Stimulated activated CD8-positive, alpha-beta memory T cell treated with anti-CD3 and anti-CD28 coated beads, Interleukin-2, amount 100 ng/mL, for 48 hours (primary cell): ENCODE data around the gene ADORA1.

Experiments used
- DNase-seq, 2 donors: peaks; one replicate each; pipeline ENCODE4 v3.0.0-alpha.2; 2020; ENCODE audit warnings: low read depth in 2 of 2

The ADORA1 gene

DNA sequence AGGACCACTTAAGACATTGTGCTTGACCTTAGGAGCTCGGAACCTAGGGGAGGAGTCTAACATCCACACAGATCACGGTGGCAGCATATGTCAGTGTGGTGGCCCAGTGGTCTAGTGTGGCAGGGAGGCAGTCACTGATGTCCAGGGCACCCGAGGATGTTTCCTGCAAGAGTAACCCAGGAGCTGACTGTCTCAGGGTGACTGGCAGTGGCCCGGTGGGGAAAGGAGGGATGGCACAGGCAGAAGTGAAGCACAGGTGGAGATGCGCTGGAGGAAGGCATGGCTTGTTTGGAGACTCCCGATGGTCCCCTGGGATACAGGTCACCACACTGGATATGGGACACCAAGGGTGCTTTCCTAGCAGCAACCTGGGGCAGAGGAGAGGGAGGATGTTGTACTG lies 85.6 kb downstream of the ADORA1 start:
- DNase-seq: no peak

DNA sequence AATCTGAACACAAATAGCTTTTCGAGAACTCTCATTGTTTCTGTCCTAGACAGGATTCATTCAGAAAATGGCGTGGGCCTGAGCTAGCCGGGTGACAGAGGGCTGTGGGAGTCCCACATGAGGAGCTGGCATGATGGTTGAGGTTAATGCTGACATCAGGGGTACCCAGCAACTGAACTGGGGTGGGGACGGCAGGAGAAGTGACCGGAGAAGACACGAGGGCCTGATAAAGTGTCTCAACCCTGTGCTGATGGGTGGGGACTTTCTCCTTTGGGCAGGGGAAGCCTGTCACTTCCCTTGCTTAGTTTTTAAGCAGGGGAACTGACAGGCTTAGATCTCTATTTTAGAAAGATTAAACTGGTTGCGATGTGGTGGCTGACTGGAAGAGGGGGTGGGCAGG lies 87.3 kb downstream of the ADORA1 start:
- DNase-seq: no peak

DNA sequence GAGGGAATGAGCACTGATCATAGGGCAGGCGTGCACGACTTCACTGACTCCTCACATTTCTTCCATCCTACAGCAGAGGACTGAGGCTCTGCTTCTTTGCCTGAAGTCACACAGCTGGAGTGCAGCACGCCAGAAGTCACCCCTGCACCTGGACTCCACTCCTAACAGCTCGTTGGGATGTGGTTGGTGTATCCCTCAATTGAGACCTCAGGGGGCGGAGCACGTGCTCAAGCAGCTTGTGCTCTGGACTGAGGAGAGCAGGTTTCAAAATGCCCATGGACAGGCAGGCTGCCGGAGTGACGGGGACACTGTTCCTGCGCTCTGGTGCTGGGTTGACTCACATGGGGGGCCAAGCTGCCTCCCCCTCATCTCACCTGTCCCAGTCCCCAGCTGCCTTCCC lies 88.0 kb downstream of the ADORA1 start:
- DNase-seq: no peak

DNA sequence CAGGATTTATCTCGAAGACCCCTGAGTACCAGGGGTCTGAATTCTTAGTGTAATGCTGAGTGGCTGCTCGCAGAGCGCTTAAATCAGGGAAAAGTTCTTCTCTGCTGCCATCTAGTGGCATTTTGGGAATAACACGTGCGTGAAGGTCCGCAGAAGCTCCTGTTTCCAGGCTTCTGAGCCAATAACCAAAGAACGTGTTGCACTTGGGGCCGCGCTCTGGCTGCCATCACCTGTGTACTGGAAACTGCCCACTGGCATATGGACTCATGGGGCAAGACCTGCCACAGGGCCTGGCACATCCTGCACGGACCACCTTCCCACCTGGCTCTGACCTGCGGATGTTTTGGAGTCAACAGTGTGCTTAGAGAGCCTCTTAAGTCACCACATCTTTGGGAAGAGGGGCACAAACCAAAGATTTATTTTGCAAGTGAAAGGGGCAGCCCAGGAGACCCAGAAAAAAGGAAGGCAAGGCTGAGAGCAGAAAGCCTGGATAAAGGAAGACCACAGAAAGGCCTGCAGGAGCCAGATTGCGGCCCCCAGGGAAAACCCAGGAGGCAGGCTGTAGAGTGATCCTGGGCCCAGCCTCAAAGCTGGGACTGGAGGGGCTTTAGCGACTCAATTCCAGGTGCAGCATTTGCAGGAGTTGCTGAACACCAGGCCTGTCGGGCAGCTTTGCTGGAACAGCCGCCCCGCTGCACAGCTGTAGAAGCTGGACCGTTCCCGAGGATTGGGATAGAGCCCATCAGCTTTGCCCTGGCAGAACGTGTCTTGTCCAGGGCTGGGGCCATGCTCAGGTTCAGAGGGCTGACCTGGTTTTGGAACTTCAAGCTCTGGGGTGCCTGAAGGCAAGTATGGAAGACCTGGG lies 89.0 kb downstream of the ADORA1 start:
- peak; percentile 13 to 26 for DNase-seq
